ENCODE results near the gene AIMP2.

AIMP2 gene

GRCh38 chr7:6016653-6016966 lies 7.5 kb downstream of the AIMP2 start:
- H3K4me3 ChIP-seq (ENCODE audit: low read depth, low read length) = no peak overlapping the region
- in situ Hi-C loops (cut with HindIII; ENCODE audit: low pct_ligation_motif_present, low sequenced_read_pairs) = no loop called here
- H3K27ac ChIP-seq = peak overlapping the region; percentile 89
- peaks cover 59% of the 10 kb centered on the region for H3K36me3 ChIP-seq (replicated peaks)
- TF ChIP-seq, protein P1, sequence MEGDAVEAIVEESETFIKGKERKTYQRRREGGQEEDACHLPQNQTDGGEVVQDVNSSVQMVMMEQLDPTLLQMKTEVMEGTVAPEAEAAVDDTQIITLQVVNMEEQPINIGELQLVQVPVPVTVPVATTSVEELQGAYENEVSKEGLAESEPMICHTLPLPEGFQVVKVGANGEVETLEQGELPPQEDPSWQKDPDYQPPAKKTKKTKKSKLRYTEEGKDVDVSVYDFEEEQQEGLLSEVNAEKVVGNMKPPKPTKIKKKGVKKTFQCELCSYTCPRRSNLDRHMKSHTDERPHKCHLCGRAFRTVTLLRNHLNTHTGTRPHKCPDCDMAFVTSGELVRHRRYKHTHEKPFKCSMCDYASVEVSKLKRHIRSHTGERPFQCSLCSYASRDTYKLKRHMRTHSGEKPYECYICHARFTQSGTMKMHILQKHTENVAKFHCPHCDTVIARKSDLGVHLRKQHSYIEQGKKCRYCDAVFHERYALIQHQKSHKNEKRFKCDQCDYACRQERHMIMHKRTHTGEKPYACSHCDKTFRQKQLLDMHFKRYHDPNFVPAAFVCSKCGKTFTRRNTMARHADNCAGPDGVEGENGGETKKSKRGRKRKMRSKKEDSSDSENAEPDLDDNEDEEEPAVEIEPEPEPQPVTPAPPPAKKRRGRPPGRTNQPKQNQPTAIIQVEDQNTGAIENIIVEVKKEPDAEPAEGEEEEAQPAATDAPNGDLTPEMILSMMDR (IDR thresholded peaks at IDR 0.05; ENCODE audit: low read depth, low read length, missing control alignments) = no peak
- no peak for DNase-seq
- no peaks in the 10 kb centered on the region for H3K27me3 ChIP-seq (replicated peaks)

GRCh38 chr7:6020371-6021286 lies 11.6 kb downstream of the AIMP2 start:
- no peak overlapping the region for H3K27ac ChIP-seq
- TF ChIP-seq, protein P1 (IDR thresholded peaks at IDR 0.05; ENCODE audit: low read depth, low read length, missing control alignments) = no peak
- H3K27me3 ChIP-seq (replicated peaks) = no peaks in the 10 kb centered on the region
- DNase-seq = no peak
- no peak overlapping the region for H3K4me3 ChIP-seq (ENCODE audit: low read depth, low read length)
- peaks cover 87% of the 10 kb centered on the region for H3K36me3 ChIP-seq (replicated peaks)
- in situ Hi-C loops (cut with HindIII; ENCODE audit: low pct_ligation_motif_present, low sequenced_read_pairs) = no loop called here

DNA sequence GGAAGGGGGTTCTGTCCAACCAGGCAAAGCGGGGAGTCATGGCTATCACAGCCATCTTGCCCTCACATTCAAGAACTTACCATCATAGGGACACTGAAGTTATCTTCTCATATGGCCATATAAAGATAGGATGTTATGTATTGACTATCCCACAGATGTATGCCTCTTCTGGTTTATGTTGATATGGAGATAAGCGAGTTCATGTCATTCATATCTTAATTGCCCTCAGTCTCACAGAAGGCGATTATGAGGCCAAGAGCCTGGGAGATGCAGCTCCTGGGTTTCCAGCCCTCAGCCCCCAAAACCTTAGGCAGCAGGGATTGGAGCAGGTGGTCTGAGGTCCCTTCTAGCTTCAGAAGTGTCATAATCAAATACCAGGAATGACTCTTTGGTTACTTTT lies 13.6 kb downstream of the AIMP2 start:
- TF ChIP-seq, protein P1 (IDR thresholded peaks at IDR 0.05; ENCODE audit: low read depth, low read length, missing control alignments) = no peak
- no peak overlapping the region for H3K27ac ChIP-seq

GRCh38 chr7:6023974-6024435 lies 14.9 kb downstream of the AIMP2 start:
- no peak for DNase-seq
- peaks cover 87% of the 10 kb centered on the region for H3K36me3 ChIP-seq (replicated peaks)
- TF ChIP-seq, protein P1 (IDR thresholded peaks at IDR 0.05; ENCODE audit: low read depth, low read length, missing control alignments) = no peak
- no peak overlapping the region for H3K27ac ChIP-seq
- no peaks in the 10 kb centered on the region for H3K27me3 ChIP-seq (replicated peaks)
- no peak overlapping the region for H3K4me3 ChIP-seq (ENCODE audit: low read depth, low read length)
- in situ Hi-C loops (cut with HindIII; ENCODE audit: low pct_ligation_motif_present, low sequenced_read_pairs) = no loop called here

More for the DNA sequence above, 13.6 kb downstream of the AIMP2 start:
- no peaks in the 10 kb centered on the region for H3K27me3 ChIP-seq (replicated peaks)
- peaks cover 87% of the 10 kb centered on the region for H3K36me3 ChIP-seq (replicated peaks)
- in situ Hi-C loops (cut with HindIII; ENCODE audit: low pct_ligation_motif_present, low sequenced_read_pairs) = no loop called here
- DNase-seq = no peak
- no peak overlapping the region for H3K4me3 ChIP-seq (ENCODE audit: low read depth, low read length)

DNA sequence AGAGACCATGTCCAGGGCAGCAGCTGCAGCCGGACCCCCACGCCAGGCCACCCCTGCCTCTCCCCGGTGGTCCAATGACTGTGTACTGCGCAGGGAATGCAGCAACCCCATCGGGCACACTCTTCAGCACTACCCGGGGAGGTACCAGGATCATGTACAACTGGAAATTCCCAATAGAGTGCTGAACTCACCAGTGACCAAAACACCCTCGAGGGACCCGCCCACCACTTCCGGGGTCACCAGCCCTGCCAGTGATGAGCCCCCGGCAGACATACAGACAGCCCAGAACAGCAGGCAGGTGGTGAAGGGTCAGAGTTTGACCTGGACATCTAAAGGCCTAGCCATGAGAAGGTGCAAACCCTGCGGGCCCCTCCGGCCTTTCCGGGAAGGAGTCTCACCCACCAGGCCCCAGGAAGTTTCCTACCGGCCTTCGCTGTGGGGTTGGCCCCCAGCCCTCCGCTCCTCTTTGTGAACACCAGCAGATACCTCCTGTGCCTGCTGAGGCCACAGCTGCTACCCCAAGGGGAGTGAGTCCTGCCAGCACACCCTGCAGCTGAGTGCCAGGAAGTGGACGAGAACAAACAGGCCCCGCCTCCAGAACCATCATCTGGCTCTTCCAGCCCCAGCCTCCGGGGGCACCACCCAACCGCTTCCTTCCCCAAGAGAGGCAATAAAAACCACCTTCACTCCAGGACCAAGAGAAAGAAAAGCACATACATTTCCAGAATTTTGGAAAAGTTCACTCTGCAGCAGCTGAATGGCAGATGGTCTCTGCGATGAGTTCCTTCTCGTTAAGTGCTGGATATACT lies 17.1 kb downstream of the AIMP2 start:
- in situ Hi-C loops (cut with HindIII; ENCODE audit: low pct_ligation_motif_present, low sequenced_read_pairs) = loop anchor here (25.0 kb wide), 1 partner anchor 111 kb away; no protein-coding TSS in a partner anchor
- no peaks in the 10 kb centered on the region for H3K27me3 ChIP-seq (replicated peaks)
- H3K36me3 ChIP-seq (replicated peaks) = peaks cover 79% of the 10 kb centered on the region
- no peak overlapping the region for H3K4me3 ChIP-seq (ENCODE audit: low read depth, low read length)
- DNase-seq = peak; percentile 27
- TF ChIP-seq, protein P1 (IDR thresholded peaks at IDR 0.05; ENCODE audit: low read depth, low read length, missing control alignments) = peak; percentile 56
- no peak overlapping the region for H3K27ac ChIP-seq
